NCI-H2227 (cell line): ENCODE data around the gene HHIPL1.
"Not testable (repeated sequence)": the region's sequence is repeated elsewhere in the genome, so short reads cannot be mapped to it uniquely, and the experiment has no call there.

Experiments
- DNase-seq: peaks from one replicate; lab custom pipeline; 2025; ENCODE audit not compliant: unreplicated experiment; lab: John Stamatoyannopoulos, UW

HHIPL1 gene

DNA sequence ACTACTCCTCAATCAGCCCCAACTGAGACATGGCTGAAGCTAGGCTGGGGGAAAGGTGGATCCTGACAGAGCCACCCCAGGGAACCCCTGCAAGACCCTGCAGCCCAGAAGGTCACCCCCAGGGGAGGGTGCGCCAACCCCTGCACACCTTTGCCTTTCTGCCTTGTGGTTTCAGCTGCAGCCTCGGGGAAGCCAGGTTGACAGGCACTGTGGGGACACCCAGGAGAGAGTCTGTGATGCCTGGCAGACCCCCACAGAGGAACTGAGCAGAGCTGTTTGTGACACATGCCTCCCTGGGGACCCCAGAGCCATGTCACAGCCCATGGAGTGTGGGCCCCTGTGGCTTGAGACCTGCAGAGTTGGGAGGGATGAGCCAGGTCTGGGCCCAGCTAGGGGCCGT, 11.8 kb upstream of the HHIPL1 start:
- DNase-seq, result no peak

DNA sequence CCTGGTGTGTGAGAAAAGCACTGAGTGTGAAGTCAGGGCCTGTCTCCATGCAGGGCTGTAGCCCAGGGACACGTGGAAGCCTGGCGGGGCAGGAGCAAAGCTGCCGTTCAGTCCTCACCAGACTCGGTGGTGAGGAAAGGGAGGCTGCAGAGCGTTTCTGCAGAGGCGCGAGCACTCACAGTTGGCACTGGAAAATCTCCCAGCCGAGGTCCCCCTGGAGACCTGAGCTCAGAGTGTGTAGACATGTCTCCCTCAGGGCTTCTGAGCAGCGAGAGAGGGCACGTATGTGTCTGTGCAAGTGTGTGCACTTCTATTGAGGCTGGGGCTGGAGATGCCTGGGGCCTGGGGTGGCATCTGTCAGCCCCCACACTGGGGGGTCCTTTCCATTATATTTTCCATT, 11.0 kb upstream of the HHIPL1 start:
- no peak for DNase-seq

DNA sequence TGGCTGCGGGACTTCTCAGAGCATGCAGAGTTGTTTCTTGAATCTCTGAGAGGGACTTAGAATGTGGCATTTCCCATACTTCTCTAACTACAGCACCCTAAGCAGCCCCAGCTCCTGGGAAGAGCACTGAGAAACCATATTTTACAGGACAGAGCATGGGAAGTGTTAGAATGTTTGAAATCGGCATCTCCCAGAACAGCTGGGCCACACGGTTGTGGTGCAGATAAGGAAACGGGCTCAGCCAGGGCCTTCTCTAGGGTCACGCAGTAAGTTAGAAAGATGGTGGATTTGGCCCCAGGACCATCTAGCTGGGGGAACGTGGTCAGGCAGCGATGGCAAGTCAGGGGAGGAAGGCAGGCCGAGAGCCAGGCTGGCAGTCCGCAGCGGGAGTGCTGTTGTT, 10.5 kb upstream of the HHIPL1 start:
- no peak for DNase-seq

DNA sequence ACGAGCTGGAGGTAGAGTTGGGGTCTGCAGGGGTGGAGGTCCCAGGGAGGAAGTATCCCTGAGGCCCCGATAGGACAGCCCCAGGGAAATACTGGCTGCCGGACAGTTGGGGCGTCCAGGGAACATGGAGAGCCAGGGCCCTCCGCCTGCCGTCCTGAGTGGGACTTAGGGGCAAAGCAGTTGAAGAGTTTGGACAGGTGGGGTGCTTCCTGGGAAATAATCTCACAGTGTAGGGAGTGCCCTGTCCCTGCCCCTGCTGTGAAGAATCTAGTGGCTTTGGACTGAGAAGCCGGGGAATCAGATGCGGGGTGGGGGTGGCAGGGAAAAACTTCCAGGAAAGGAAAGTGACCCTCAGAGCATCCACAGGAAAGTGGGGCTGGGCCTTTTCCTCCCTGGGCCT, 9.8 kb upstream of the HHIPL1 start:
- no peak for DNase-seq

DNA sequence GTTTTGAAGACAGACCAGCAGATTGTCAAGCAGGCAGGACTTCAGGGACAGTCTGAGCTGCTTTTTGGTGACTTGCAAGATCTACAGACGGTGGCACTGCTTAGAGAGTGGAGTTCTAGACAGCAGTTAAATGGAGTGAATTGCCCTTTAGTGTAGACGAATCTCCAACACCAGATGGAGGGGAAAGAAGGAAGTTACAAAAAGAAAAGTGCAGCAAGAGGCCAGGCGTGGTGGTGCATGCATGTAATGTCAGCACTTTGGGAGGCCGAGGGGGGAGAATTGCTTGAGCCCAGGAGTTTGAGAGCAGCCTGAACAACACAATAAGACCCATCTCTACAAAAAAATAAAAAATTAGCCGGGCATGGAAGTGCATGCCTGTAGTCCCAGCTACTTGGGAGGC, 8.4 kb upstream of the HHIPL1 start:
- no peak for DNase-seq

DNA sequence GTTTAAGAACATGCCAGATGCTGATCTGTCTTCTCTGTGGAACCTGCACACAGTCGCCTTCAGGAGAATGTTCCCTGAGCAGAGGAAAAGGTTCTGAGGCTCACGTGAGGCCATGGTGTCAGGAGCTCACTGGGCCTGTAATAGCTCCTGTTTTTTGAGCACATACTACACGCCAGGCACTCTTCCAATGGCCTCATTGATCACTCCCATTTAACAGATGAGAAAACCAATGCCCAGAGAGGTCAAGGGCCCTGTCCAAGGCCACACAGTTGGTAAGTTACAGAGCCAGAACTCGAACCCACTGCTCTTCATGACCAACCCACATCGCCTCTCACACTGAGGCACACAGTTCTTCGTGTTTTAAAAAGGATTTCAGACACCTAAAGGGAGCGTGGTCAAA, 7.3 kb upstream of the HHIPL1 start:
- no peak for DNase-seq

DNA sequence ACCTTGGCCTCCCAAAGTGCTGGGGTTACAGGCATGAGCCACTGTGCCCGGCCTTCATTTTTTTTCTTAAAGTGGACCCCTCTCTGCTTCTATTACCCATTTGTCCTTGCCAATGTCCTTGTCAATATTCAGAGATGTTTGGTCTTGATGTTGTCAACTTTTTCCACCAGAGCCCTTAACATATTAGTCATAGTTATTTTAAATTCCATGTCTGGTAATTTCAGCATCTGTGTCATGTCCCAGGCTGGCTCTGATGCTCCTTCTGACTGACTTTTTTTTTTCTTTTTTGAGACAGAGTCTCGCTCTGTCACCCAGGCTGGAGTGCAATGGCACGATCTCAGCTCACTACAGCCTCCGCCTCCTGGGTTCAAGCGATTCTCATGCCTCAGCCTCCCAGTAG, 2.2 kb upstream of the HHIPL1 start:
- DNase-seq, result not testable (repeated sequence)

DNA sequence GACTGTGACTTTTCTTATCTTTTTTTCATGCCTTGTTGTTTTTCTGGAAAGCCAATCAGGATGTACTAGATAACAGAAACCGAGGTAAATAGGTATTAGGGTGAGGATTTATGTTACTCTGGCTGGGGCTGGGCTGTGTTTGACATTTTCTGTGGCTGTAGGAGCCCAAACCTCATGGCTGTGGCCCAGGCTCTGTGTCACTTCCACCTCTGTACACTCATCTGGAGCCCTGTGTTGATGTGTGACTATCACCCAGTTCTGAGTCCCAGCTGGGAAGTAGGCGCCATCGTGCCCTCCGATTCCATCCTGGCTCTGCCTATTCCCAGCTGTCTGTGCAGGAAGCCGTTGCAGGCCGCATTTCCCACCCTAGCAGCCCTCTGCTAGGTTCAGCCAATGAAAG, 1.6 kb upstream of the HHIPL1 start:
- no peak for DNase-seq

DNA sequence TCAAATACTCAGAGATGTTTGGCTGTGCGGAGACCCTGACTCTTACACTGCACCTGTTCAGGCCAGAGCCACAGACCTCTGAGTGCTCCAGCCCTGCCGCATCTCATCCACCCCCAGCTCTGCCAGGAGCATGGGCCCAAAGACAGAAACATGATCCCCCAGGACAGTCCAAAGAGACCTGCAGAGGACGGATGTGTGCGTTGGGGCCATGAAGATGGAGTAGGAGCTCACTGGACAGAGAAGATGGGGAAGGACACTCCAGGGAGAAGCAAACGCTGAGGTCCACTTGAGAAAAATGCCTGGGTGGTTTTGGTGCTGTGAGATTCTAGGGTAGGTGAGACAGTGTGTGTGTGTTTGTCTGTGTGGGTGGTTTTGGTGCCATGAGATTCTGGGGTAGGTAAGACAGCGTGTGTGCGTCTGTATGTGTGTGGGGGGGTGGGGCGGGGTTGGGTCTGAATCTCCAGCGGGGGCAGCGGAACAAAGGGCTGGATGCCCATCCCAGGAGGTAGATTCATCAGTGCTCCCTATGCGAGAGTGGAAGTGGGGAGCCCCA, 818 bp upstream of the HHIPL1 start:
- DNase-seq, result no peak

DNA sequence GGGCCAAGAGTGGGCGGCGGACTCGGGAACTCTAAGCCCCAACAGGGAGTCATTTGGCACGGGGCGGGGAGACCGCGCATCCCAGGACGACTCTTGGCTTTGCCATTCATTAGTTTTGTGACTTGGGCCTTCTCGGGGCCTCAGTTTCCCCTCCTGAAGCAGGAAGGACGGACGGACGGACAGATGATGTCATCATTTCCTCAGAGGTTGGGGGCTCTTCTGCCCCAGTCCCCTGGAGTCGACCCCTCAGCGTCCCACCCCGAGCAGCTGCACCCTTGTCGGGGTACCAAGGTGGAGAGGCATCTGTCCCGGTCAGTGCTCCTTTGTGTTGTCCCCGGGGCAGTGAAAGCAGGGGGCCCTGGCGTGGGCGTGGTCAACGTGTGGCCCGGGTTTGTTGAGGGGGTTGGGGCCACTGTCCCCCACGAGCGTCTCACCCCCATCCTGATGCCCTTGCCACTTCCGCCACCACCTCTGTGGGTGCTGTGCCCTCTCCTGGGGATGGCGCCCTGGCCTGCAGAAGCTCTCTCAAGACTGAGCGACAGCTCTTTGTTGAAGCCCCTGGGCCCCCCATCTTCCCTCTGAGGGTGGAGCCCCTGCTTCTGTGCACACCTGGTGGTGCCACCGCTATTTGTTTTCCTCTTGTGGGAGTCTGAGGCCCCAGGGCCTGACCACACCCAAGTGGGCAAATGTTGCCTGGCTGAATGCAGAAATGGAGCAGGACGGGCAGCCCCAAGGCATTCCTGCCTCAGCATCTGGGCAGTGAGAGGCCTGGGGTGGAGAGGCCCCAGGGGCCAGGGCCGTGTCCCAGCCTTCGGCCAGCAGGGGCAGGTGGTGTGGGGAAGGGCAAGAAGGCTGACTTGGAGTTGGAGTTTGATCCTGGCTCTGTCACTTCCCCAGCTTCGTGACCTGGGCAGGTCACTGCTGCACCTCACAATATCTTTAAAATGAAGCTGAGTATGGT, 896 bp downstream of the HHIPL1 start:
- no peak for DNase-seq

DNA sequence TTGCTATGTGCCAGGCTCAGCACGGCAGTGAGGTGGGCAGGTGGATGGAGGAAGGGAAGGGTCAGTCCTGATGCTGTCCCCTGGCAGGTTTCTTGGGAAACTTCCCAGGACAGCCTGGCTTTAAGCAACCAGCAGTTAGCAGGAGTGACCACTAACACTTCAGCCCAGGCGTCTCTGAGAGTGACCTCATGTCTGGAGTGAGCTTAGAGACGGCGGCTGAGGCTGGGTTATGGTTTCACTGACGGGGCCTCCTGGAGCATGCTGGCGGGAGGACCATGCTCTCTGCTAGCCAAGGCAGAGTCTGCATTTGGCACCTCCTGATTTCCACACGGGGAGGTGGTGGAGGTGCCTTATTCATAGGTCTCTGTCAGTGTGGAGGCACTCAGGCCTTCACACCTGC, 2.5 kb downstream of the HHIPL1 start:
- no peak for DNase-seq

DNA sequence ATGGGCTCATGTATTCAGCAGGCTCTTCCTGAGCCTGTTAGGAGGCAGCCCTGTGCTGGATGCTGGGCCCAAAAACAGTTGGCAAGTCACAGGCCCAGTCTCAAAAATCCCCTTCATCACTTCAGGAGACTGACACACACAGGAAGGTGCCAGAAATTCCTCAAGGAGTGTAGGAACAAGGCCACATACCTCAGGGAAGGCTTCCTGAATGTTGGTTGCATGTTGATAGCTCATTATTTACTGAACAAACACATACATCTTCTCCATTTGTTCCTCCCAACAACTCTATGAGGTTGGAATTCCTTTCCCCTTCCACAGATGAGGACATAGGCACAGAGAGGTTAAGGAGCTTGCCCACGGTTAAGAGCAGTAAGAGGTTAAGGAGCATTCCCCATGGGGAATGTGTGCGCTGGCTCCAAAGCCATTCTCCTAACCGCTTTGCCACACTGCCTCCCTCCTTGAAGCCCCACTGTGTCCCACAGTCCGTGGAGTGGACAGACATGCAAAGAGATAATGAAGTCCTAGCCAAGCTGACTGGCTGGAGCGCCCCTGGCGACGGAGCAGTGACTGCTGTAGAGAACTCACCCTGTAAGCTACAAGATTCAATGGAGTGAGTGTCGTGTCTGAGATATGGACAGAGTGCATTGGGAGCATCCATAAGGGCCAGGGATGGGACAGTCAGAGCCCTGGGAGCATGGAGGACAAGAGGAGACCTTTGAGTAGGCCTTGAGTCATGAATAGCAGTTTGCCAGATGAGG, 3.3 kb downstream of the HHIPL1 start:
- DNase-seq, result no peak

DNA sequence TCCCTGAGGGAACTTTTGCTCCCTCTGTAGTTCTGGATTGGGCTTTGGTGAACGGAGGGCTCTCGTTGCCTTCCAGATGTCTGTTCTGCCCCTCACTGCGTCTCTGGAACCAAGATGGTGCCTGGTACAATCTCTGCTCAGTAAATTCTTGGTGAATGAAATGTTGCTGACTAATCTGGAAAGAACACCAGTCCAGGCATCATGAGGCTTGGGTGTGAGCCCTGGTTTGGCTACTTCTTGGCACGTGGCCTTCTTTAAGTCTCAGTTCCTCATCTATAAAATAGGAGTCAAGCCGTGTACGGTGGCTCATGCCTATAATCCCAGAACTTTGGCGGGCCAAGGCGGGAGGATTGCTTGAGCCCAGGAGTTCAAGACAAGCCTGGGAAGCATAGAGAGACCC, 4.3 kb downstream of the HHIPL1 start:
- no peak for DNase-seq

DNA sequence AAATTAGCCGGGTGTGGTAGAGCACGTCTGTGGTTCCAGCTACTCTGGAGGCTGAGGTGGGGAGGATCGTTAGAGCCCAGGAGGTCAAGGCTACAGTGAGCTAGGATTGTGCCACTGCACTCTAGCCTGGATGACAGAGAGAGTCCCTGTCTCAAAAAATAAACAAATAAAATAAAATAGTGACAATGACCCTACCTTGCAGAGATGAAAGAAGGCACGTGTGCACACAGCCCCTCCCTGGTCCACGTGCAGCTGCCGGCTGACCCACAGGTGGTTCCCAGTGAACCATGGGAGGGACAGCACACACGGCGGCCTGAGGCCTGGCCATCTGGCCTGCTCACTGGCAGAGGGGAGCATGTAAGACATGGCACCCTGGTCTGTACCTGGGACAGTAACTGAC, 4.7 kb downstream of the HHIPL1 start:
- DNase-seq, result no peak

DNA sequence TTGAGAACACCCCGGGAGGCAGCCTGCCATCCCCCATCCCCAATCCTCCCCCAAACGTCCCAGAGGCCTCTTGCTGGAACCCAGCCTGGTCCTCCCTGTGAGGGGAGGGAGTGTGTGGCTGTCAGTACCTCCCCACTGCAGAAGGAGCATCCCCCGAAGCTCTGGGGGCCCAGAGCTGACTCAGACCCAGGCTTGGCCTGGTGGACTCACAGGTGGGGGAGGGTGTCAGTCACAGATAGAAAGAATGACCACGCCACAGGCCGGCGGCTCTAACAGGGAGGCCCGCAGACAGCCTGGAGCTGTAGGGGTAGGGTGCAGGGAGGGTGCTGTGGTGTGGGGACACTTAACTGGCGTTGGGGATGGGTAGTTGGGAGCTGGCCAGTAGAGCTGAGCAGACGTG, 5.3 kb downstream of the HHIPL1 start:
- DNase-seq, result no peak

DNA sequence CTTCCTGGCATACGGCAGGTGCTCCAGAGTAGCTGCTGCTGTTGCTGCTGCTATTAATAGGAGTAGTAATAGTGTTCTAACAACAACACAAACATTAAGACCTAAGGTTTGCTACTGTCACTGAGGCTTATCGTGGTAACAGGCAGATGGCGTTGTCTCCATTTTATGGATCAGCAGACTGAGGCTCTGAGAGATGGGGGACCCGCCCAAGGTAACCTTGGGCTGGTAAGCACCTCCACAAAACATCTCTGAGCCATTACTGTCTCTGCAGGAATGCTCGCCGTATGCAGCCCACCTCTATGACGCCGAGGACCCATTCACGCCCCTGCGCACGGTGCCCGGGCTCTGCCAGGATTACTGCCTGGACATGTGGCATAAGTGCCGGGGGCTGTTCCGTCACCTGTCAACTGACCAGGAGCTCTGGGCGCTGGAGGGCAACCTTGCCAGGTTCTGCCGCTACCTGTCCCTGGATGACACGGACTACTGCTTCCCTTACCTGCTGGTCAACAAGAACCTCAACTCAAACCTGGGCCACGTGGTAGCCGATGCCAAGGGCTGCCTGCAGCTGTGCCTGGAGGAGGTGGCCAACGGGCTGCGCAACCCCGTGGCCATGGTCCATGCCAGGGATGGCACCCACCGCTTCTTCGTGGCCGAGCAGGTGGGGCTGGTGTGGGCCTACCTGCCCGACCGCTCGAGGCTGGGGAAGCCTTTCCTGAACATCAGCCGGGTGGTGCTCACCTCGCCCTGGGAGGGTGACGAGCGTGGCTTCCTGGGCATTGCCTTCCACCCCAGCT, 7.2 kb downstream of the HHIPL1 start:
- DNase-seq, result no peak

DNA sequence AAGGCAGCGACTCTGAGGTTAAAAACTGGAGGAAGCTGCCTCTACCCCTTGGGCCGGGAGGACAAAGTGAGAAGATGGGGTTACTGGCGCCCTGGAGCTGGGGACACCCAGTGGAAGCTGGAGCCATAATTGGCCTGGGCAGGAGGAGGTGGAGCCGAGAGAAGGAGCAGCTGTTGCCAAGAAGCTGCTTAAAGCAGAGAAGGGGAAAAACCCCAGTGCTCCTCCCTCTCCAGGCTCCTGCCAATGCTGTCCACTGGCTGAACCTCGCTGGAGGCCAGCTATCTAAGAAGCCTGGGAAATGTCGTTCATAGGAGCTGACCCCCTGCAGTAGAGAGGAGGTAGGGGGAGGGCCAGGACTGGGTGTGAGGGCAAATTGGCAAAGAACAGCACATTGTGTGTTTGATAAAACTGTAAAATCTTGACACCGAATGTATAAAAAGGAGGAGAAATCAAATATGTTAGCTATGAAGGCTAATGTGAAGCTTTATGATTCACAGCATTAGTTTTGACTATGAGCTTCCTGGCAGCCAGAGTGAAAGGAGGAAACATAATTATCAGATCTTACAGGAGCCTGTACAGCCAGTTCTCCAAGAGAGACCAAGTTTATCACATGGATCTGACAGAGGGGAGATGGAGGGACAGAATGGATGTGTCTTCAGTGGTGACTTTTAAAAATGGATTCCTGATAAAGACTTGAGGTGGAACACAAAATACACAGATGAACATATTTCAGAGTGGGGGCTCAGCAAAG, 9.5 kb downstream of the HHIPL1 start:
- DNase-seq, result peak; percentile 58

DNA sequence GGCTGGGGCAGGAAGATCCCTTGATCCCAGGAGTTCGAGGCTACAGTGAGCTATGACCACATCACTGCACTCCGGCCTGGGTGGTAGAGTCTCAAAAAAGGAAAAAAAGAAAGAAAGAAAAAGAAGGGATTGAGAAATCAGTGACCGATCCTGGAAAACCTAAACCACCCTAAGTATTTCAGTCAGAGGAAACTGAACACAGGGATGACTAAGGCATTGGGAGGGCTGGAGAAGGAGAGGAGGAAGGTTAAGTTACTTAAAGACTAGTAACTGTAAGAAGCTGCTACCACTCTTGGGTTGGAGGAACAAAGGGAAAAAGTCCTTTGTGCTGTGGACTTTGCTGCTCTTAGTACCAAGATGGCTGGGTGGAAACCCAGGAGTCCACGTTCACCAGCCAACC, 10.6 kb downstream of the HHIPL1 start:
- no peak for DNase-seq

DNA sequence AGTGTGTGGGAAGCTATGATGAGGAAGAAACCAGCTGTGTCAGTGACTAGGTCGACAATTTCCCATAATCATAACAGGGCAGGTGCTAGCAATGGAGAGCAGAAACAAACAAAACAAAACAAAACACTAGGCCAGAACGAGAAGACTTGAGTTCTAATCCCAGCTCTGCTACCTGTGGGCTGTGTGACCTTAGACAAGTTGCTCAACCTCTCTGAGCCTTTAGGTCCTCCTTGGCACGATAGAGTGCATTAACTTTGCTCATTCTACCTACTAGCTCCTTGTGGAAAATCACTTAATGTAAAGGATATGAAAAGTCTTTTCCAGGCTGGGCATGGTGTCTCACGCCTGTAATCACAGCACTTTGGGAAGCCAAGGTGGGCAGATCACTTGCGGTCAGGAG, 11.2 kb downstream of the HHIPL1 start:
- DNase-seq, result no peak

DNA sequence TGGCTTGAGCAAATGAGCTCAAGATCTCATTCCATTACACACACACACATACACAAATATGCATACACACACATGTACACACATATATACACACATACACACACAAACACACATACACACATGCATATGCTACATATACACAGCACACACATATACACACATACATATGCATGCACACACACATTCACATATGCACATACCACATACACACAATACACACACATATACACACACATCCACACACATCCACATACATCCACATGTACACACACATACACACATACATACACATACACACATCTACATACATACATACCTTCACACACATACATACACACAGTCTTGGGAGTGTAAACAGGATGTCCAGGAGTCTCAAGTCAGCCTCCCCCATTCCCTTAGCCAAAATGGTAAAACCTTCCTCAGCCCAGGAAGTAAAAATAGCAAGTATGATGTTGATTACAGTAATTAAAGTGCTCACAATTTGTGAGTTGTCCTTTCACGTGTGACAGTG, 12.8 kb downstream of the HHIPL1 start:
- DNase-seq, result no peak
